ENCODE data around the gene ZNF430.

DNA sequence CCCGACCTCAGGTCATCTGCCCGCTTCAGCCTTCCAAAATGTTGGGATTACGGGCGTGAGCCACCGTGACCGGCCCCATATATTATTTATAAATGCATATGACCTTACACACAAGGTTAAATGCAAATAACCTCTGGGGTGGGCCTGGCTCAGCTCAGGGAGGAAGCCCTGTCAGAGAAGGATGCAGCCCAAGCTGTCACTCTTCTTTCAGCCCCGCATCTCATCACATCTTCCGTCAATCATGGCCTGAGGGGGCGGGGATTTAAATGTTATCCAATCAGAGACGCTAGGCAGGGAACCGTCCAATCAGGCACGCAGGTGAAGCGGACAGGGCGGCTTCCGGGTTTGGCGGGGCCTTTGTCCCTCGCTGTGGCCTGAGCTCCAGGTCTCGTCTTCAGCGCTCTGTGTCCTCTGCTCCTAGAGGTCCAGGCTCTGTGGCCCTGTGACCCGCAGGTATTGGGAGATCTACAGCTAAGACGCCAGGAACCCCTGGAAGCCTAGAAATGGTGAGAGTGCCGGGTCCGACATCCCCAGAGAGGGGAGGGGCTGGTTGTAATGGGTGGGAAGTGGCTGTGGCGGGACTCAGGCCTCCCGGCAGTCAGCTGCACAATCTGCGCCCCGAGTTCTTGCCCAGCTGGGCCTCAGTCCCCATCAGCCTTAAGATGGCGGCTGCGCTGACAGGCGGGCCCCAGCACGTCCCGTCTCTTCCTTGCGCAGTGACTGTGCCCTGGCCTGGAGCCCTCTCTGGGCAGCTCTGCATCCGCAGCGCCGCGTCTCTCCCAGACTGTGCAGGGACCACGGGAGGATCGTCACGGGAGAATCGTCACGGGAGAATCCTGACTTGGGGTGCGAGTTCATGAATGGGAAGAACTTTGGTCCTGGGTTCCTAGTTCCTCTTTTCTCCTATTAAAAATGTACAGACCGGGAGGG, at the start of gene ZNF430:
- TF ChIP-seq, protein P1, sequence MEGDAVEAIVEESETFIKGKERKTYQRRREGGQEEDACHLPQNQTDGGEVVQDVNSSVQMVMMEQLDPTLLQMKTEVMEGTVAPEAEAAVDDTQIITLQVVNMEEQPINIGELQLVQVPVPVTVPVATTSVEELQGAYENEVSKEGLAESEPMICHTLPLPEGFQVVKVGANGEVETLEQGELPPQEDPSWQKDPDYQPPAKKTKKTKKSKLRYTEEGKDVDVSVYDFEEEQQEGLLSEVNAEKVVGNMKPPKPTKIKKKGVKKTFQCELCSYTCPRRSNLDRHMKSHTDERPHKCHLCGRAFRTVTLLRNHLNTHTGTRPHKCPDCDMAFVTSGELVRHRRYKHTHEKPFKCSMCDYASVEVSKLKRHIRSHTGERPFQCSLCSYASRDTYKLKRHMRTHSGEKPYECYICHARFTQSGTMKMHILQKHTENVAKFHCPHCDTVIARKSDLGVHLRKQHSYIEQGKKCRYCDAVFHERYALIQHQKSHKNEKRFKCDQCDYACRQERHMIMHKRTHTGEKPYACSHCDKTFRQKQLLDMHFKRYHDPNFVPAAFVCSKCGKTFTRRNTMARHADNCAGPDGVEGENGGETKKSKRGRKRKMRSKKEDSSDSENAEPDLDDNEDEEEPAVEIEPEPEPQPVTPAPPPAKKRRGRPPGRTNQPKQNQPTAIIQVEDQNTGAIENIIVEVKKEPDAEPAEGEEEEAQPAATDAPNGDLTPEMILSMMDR (IDR thresholded peaks at IDR 0.05): no peak
- no peak for TF ChIP-seq ZFX (IDR thresholded peaks at IDR 0.05; ENCODE audit: borderline replicate concordance)
